ENCODE measurements around the gene TOR1AIP2.
"Not testable (repeated sequence)": the region's sequence is repeated elsewhere in the genome, so short reads cannot be mapped to it uniquely, and the experiment has no call there.

The TOR1AIP2 gene

DNA sequence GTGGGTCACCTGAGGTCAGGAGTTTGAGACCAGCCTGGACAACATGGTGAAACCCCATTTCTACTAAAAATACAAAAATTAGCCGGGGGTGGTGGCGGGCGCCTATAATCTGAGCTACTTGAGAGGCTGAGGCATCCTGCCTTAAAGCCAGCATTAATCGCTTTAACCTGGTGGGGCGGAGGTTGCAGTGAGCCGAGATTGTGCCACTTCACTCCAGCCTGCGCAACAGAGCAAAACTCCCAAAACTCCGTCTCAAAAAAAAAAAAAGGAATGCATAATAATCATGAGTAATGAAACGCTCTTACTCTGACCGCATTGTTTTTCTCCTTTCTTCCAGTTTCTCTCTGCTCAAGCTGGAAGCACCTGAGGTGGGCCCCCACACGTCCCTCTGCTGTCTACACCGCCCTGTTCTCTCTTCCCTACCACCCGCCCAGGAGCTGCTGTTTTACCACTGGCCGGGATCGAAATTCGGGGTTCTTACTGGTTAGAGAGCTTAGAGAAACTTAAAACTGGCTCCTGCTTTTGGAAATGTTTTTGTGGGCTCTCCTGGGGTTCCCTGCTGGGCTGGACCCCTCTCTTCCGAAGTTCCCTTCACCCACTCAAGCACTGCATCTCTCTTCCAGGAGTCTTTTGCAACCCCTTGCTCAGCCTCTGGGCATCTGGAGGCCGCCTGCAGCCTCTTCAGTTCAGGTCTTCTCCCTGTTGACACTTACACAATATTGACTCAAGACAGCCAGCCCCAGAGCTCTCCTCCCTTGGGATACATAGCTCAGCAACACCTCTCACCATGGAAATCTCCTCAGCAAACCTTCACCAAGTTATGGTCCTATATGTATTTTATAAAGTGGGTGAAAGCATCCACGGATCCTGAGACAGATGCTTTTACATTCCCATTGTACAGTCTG lies 72.1 kb downstream of the TOR1AIP2 start:
- no peak for DNase-seq

DNA sequence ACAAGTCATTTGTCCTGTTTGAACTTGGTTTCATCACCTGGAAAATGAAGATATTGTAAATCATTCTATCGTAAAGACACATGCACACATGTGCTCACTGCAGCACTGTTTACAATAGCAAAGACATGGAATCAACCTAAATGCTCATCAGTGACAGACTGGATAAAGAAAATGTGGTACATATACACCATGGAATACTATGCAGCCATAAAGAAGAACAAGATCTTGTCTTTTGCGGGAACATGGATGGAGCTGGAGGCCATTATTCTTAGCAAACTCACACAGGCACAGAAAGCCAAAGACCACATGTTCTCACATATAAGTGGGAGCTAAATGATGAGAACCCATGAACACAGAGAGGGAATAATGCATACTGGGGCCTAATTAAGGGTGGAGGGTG lies 73.2 kb downstream of the TOR1AIP2 start:
- not testable (repeated sequence) for DNase-seq

DNA sequence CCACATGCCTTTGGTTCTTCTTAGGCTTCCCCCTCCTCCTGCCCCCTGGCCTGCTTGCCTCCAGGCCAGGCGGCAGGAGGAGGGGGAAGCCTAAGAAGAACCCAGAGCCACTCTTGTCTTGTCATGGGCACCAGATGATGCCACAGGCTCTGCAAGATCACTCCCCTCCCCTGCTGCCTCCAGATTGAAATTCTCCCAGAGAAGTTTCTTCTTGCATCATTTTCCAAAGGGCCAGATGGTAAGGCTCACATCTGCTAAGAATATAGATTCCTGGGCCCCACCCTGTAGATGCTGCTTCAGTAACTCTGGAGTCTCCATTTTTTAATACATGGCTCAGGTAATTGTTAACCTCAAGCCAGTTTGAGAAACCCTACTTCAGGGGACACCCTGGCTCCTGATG lies 73.7 kb downstream of the TOR1AIP2 start:
- DNase-seq = no peak

GRCh38 chr1:179803104-179803503 lies 74.5 kb downstream of the TOR1AIP2 start:
- DNase-seq = no peak

- DNase-seq = no peak
These were observed 77.1 kb downstream of the TOR1AIP2 start for GRCh38 chr1:179800481-179800880.

GRCh38 chr1:179798864-179799516 lies 78.6 kb downstream of the TOR1AIP2 start:
- DNase-seq = no peak

- DNase-seq = no peak
These were observed 79.3 kb downstream of the TOR1AIP2 start for GRCh38 chr1:179798213-179798863.

DNA sequence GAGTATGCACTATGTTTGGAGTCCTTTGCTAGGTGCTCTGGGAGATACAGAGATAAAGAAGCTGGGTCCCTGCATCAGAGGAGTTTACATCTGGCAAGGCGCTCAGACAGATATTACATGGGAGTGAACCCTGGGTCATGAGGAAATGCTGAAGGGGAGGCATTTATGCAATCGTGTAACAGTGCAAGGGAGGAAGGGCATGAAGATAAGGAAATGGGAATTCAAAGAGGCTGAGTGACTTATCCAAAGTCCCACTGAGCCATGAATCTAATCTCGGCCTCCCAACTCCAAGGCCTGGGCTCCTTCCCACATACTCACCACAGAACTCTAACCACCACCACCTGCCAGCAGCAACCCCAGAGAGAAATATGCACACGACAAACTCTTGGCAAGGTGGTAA lies 82.9 kb downstream of the TOR1AIP2 start:
- no peak for DNase-seq

DNA sequence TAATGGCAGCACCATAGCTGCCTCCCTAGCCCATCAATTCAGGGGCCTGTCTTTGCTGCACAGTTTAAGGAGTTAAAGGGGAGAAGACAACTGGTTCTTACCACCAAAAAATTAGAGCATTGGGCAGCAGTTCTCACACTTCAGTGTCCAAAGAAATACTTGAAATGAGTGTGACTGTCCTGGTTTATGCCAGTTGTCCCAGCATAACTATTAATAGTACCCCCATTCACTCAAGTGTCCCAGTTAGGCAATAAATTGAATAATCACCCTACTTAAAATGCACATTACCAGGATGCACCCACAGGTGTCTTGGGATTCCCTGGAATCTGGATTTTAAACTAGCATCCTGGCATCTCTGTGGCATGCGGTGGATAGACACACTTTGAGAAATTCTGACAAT lies 83.5 kb downstream of the TOR1AIP2 start:
- DNase-seq = no peak

DNA sequence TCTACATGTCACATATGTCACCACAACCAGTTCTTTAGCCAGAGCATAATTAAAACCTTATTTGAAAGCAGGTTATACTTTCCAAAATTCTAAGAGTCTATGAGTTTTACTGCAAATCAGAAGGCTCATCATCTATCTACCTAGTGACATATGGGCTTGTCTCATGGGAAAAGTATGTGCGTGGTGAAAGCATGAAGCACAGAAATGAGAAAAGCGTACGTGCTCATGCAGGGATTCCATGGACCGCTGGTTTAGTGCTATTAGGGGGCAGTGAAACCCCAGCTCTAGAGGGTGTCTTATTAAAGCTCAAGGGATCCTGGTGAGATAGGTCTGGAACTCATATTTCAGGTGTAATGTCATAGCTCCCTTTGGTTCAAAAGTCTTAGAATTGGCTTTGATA lies 84.3 kb downstream of the TOR1AIP2 start:
- no peak for DNase-seq

Data from femur (tissue), 1 donor.